Ovary (tissue), 9 donors: Measurements from ENCODE around the gene SLC25A11. TPM values are rescaled to one million over a fixed set of nuclear protein-coding genes. Genes with fewer than 3 reads are reported as not detected.

ENCODE experiments used
- DNase-seq, 5 donors: peaks; one replicate each; pipeline ENCODE4 v3.0.0-alpha.2; 2019 to 2020
- H3K27ac ChIP-seq, 2 donors: fragments of 200-600 bp; one replicate each; pipeline versions ENCODE4 v1.5.1 to v1.8.0; 2019 to 2022
- H3K27me3 ChIP-seq: fragments of 200-600 bp; one replicate; pipeline ENCODE4 v1.8.0; 2022
- H3K36me3 ChIP-seq: fragments of 200-600 bp; sonication (generic); one replicate; pipeline ENCODE4 v1.5.1; 2019
- H3K4me1 ChIP-seq: one replicate; pipeline ENCODE4 v1.8.1; 2013; ENCODE audit warnings: mild to moderate bottlenecking, moderate library complexity; ENCODE audit not compliant: insufficient read depth
- H3K4me3 ChIP-seq: fragments of 200-600 bp; sonication (generic); one replicate; pipeline ENCODE4 v1.5.1; 2017
- H3K9me3 ChIP-seq, 2 donors: fragments of 200-600 bp in 1 of 2; sonication (generic) in 1 of 2; one replicate each; pipeline versions ENCODE4 v1.5.1 to v1.8.1; 2013 to 2019; ENCODE audit warnings: mild to moderate bottlenecking in 1 of 2, moderate library complexity in 1 of 2
- EP300 ChIP-seq: sonication (generic); formaldehyde crosslinking; IDR thresholded peaks from one replicate; pipeline ENCODE4 v1.6.1; 2017; ENCODE audit warnings: antibody characterized with exemption
- POLR2A ChIP-seq: fragments of 450-650 bp; IDR thresholded peaks from one replicate; pipeline ENCODE4 v1.6.1; 2017; ENCODE audit warnings: antibody characterized with exemption, mild to moderate bottlenecking, moderate library complexity
- WGBS, 3 donors: extraction: QIAGEN DNeasy Blood & Tissue Kit in 1 of 3; methylation state at CpG; one replicate each; pipeline versions ENCODE4 v1.1.5 to v1.1.7; 2013 to 2017; 5-methylcytosine and 5-hydroxymethylcytosine counted together
- intact Hi-C, 4 donors: fragments of 100-400 bp; cut with DNase I; formaldehyde crosslinking; loops; one replicate each; pipeline versions ENCODE4 v1.11.0 to v1.15.1; 2022 to 2023
- polyA plus RNA-seq, 2 donors: library from polyadenylated mRNA; stranded (reverse); fragments of 200-250 nt in 1 of 2; fragments of 350-450 nt in 1 of 2; fragmentation: Illumina TruSeq in 1 of 2; extraction: RNeasy Lipid Tissue Mini Kit (QIAGEN cat#74804) in 1 of 2; gene quantifications; one replicate each; pipeline ENCODE4 v1.2.3, GENCODE V29; 2013 to 2014
- total RNA-seq, 7 donors: library from RNA; depleted of rRNA in 2 of 7; stranded (reverse); fragments of >200 nt in 2 of 7; fragmentation: NEBNext Ultra II Directional in 3 of 7; extraction: Animal tissue kit (Norgen Biotek cat#: 25700) in 3 of 7; gene quantifications; one replicate each; pipeline versions ENCODE4 v1.1.0 to v1.2.4, GENCODE V29; 2016 to 2023
- TF ChIP-seq, protein P1 (sequence below), 3 donors: fragments of 450-650 bp in 2 of 3; fragments of 200-600 bp in 1 of 3; IDR thresholded peaks; one replicate each; pipeline versions ENCODE4 v1.5.1 to v1.8.0; 2016 to 2022; ENCODE audit warnings: antibody characterized with exemption in 3 of 3, mild to moderate bottlenecking in 1 of 3
- donor health status: DM: no; HTN: no; CAD: no; lungs with moderate emphysema.
- donor health status: DM: no; HTN: no; CAD: no.
- donor health status: Bipolar disorder and iron deficiency.
- donor health status: DM: yes; HTN: yes; CAD: no.
- donor health status: DM: no; HTN: no; CAD: no.
- donor health status: DM: yes; HTN: yes; CAD: no.

Gene SLC25A11
- total and polyA plus RNA-seq, 9 donors, result 12.7 to 55.4 (median 42.3) TPM

GRCh38 chr17:4895657-4896331 is 44.1 kb downstream of the SLC25A11 start:
- intact Hi-C loops, result loop anchor here in 1 of 4 donors (5.0 kb wide), 1 partner anchor 163 kb away; the partner anchor contains the start of gene MED11
- no peaks in the 10 kb centered on the region for H3K36me3 ChIP-seq
- 58 to 63% (median 63%) methylated on average over 27 of the region's 27 CpGs for WGBS, 3 donors

GRCh38 chr17:4895121-4895520 is 44.7 kb downstream of the SLC25A11 start:
- intact Hi-C loops, result loop anchor here in 1 of 4 donors (5.0 kb wide), 1 partner anchor 163 kb away; the partner anchor contains the start of gene MED11
- Histone ChIP-seq H3K9me3 (no peaks in the 10 kb centered on the region), H3K4me3 (no peak overlapping the region), H3K27me3 (no peaks in the 10 kb centered on the region), H3K4me1 (peaks cover 8% of the 10 kb centered on the region), H3K36me3 (no peaks in the 10 kb centered on the region), H3K27ac (no peak overlapping the region)
- DNase-seq, result no peak
- WGBS, 3 donors, result 89 to 92% (median 91%) methylated on average over 13 of the region's 13 CpGs
- TF ChIP-seq, protein P1, sequence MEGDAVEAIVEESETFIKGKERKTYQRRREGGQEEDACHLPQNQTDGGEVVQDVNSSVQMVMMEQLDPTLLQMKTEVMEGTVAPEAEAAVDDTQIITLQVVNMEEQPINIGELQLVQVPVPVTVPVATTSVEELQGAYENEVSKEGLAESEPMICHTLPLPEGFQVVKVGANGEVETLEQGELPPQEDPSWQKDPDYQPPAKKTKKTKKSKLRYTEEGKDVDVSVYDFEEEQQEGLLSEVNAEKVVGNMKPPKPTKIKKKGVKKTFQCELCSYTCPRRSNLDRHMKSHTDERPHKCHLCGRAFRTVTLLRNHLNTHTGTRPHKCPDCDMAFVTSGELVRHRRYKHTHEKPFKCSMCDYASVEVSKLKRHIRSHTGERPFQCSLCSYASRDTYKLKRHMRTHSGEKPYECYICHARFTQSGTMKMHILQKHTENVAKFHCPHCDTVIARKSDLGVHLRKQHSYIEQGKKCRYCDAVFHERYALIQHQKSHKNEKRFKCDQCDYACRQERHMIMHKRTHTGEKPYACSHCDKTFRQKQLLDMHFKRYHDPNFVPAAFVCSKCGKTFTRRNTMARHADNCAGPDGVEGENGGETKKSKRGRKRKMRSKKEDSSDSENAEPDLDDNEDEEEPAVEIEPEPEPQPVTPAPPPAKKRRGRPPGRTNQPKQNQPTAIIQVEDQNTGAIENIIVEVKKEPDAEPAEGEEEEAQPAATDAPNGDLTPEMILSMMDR (IDR thresholded peaks at IDR 0.05), result no peak
- no peak for TF ChIP-seq POLR2A
- TF ChIP-seq EP300, result no peak

More at GRCh38 chr17:4895657-4896331, 44.1 kb downstream of the SLC25A11 start:
- TF ChIP-seq POLR2A (no peak), EP300 (no peak)
- TF ChIP-seq, protein P1 (IDR thresholded peaks at IDR 0.05), result no peak
- no peak overlapping the region for H3K4me3 ChIP-seq
- H3K27me3 ChIP-seq, result no peaks in the 10 kb centered on the region
- H3K4me1 ChIP-seq, result peaks cover 8% of the 10 kb centered on the region
- H3K27ac ChIP-seq, result no peak overlapping the region
- no peaks in the 10 kb centered on the region for H3K9me3 ChIP-seq
- DNase-seq, result peak in 2 of 5 donors; percentile 24 to 45

GRCh38 chr17:4893721-4894560 is 45.9 kb downstream of the SLC25A11 start:
- intact Hi-C loops, result no loop called here
- no peaks in the 10 kb centered on the region for H3K36me3 ChIP-seq
- no peak for TF ChIP-seq POLR2A
- TF ChIP-seq EP300, result no peak
- TF ChIP-seq, protein P1 (IDR thresholded peaks at IDR 0.05), result no peak

DNA sequence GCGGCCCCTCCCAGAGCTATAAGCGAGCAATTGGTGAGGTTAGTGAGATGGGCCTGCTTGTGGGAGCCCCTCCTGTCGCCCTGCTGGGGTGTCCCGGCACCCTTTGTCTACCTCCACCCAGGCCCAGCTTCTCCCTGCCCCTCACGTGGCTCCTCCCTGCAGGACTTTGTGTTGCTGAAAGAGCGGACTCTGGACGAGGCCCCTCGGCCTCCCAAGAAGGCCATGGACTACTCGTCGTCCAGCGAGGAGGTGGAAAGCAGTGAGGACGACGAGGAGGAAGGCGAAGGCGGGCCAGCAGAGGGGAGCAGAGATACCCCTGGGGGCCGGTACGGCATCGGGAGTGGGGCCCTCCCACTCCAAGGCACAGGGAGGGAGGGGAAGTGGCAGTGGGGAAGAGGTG is 46.6 kb downstream of the SLC25A11 start:
- no peaks in the 10 kb centered on the region for H3K36me3 ChIP-seq
- no peak overlapping the region for H3K4me3 ChIP-seq
- no peaks in the 10 kb centered on the region for H3K9me3 ChIP-seq
- TF ChIP-seq EP300 (no peak), POLR2A (no peak)
- TF ChIP-seq, protein P1 (IDR thresholded peaks at IDR 0.05), result no peak
- 82 to 84% (median 82%) methylated on average over 18 of the region's 18 CpGs for WGBS, 3 donors
- DNase-seq, result no peak
- no peaks in the 10 kb centered on the region for H3K4me1 ChIP-seq
- H3K27me3 ChIP-seq, result no peaks in the 10 kb centered on the region
- no peak overlapping the region for H3K27ac ChIP-seq
- intact Hi-C loops, result no loop called here

More at GRCh38 chr17:4893721-4894560, 45.9 kb downstream of the SLC25A11 start:
- DNase-seq, result peak in 1 of 5 donors; percentile 24
- Histone ChIP-seq H3K4me3 (no peak overlapping the region), H3K4me1 (peaks cover 7% of the 10 kb centered on the region), H3K27ac (no peak overlapping the region), H3K27me3 (no peaks in the 10 kb centered on the region), H3K9me3 (no peaks in the 10 kb centered on the region)
- 80 to 81% (median 81%) methylated on average over 31 of the region's 31 CpGs for WGBS, 3 donors
